Measurements from ENCODE around the gene TMSB4X. TPM values are rescaled to one million over a fixed set of nuclear protein-coding genes. Genes with fewer than 3 reads are reported as not detected.

TMSB4X gene
- total and polyA plus RNA-seq, 4 donors = 2,762 to 17,543 (median 6,164) TPM

Other genes starting within 250 kb of the TMSB4X start
- 10 to 100 TPM; 22.3 to 23.4 TPM for gene PRPS2, start 183.7 kb upstream of the TMSB4X start, total RNA-seq
- gene PRPS2, start 183.7 kb upstream of the TMSB4X start, polyA plus RNA-seq = 10 to 100 TPM; 15.0 to 17.5 TPM
- gene TLR7, start 108.0 kb upstream of the TMSB4X start, total RNA-seq = 1 to 10 TPM in 1 of 2 donors, under 1 TPM in 1; 0.91 to 6.4 TPM
- 1 to 10 TPM in 1 of 2 donors, under 1 TPM in 1; 0.08 to 1.8 TPM for gene TLR7, start 108.0 kb upstream of the TMSB4X start, polyA plus RNA-seq
- 1 to 10 TPM; 3.3 to 7.0 TPM for gene TLR8, start 68.5 kb upstream of the TMSB4X start, total RNA-seq
- gene TLR8, start 68.5 kb upstream of the TMSB4X start, polyA plus RNA-seq = 1 to 10 TPM in 1 of 2 donors, under 1 TPM in 1; 0.51 to 1.6 TPM
- gene FAM9C, start 69.5 kb downstream of the TMSB4X start, total RNA-seq = not detected
- gene FAM9C, start 69.5 kb downstream of the TMSB4X start, polyA plus RNA-seq = not detected